ENCODE measurements around the gene RPL35A.
"Not testable (repeated sequence)": the region's sequence is repeated elsewhere in the genome, so short reads cannot be mapped to it uniquely, and the experiment has no call there.

The RPL35A gene

DNA sequence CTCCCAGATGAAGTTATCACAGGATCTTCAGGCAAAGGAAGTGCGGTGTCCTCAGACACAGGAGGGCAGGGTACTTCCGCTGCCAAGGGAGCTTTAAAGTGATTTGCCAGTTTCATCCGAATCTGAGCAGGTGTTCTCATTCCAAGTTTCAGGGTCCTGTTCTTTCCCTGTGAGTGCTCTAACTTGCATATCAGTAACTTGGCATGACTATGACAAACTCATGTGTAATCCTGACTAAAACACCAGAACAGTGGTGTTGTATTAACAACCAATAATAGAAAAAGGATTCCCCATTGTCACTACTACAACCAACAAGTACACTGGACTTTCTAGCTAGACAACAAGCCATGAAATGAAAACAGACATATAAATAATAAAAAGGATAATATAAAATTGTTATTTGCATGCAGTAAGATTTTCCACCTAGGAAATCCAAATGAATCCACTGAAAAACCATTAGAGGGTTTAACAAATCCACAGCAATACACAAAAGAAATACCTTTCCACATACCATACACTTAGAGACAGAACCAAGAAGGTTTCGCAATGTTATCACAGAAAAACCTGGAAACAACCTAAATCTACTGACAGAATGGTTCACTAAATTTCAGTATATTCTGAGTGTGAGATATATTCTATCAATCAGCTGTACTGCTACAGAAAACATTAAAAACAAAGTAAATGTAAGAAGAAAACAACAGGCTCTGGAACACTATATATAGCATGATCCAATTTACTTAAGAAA is 40.9 kb upstream of the RPL35A start:
- Histone ChIP-seq H3K9ac (ENCODE audit: insufficient read length, low read depth) (no peak overlapping the region), H3K27me3 (ENCODE audit: insufficient read depth, insufficient read length) (no peaks in the 10 kb centered on the region), H3K9me3 (ENCODE audit: insufficient read depth, low read length) (no peaks in the 10 kb centered on the region), H3K4me3 (ENCODE audit: insufficient read length, low read depth) (no peak overlapping the region), H3K4me1 (ENCODE audit: insufficient read depth, insufficient read length) (no peaks in the 10 kb centered on the region), H3K36me3 (ENCODE audit: insufficient read depth, insufficient read length, low read length) (peaks cover 10% of the 10 kb centered on the region)
- no peak for DNase-seq (ENCODE audit: low read depth, low spot score)
- TF ChIP-seq ZNF274 (IDR thresholded peaks at IDR 0.05; ENCODE audit: low read depth, low read length) (no peak), SUZ12 (IDR thresholded peaks at IDR 0.05; ENCODE audit: extremely low read depth, insufficient read depth, insufficient read length) (no peak), YY1 (IDR thresholded peaks at IDR 0.05; ENCODE audit: insufficient read depth, insufficient read length) (no peak)

DNA sequence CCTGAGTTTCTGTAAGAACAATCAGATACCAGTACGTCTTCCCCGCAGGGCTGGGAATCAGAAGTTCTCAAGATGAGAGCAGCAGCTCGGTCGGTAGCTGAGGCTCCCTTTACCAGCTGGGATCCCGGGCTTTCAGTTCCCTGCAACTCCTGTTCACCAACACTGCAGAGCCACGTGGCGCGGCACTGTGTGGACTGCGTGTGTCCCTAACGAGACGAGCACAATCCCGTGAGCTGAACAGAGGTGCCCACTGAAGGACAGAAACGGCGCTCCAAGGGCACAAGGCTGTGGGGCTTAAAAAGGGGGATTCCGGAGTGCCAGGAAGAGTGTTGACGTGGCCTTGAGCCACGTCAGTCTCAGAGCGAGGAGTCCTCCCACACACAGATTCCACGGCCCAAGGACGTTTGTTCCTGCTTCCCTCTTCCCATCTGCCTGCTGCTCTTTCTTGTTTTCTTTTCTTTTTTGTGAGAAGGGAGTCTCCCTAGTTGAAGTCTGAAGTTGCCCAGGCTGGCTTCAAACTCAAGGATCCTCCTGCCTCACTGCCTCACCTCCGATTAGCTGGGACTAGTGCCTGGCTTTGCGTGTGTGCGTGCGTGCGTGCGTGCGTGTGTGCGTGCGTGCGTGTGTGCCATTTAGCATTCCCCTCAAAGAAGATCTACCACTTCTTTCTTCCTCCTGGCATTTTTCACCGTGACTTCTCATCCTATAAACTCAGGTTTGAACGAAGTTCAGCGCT is 37.1 kb upstream of the RPL35A start:
- no peaks in the 10 kb centered on the region for H3K27me3 ChIP-seq (ENCODE audit: insufficient read depth, insufficient read length)
- H3K9ac ChIP-seq (ENCODE audit: insufficient read length, low read depth), result no peak overlapping the region
- peaks cover 10% of the 10 kb centered on the region for H3K36me3 ChIP-seq (ENCODE audit: insufficient read depth, insufficient read length, low read length)
- H3K9me3 ChIP-seq (ENCODE audit: insufficient read depth, low read length), result no peaks in the 10 kb centered on the region
- H3K4me3 ChIP-seq (ENCODE audit: insufficient read length, low read depth), result no peak overlapping the region
- no peak for TF ChIP-seq SUZ12 (IDR thresholded peaks at IDR 0.05; ENCODE audit: extremely low read depth, insufficient read depth, insufficient read length)
- no peak for TF ChIP-seq ZNF274 (IDR thresholded peaks at IDR 0.05; ENCODE audit: low read depth, low read length)
- TF ChIP-seq YY1 (IDR thresholded peaks at IDR 0.05; ENCODE audit: insufficient read depth, insufficient read length), result no peak
- H3K4me1 ChIP-seq (ENCODE audit: insufficient read depth, insufficient read length), result no peaks in the 10 kb centered on the region
- DNase-seq (ENCODE audit: low read depth, low spot score), result no peak

DNA sequence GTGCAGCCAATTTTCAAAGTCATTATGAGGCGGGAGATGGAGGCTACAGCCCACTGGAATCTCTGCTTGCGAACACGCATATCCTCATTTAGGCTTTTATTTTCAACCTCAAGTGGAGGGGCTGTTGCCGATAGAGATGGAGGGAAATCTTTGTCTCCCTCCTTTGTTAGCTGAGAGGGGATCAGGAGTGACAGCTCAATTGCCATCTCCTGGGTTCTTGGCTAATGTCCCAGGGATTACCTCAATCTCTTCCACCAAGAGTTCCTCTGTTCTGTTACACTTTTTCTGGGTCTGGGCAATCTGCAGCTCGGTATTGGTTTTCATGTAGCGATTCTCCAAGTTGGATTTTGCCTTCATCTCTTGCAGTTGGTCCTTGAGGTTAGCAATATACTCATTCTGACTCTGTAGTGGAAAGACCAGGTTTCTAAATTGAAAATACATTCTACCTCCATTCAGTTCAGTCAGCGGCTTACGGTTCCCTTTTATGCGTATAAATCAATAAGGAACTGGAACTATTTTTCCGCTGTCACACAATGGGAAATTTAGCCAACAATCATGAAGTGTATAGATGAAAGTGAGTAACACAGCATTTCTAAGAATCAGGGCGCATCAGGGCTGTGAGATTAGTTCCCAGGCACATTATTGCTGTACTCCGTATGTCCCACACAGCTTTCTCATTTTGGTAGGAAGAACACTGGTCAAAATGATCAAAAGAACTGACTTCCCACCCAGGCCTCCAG is 36.2 kb upstream of the RPL35A start:
- H3K4me3 ChIP-seq (ENCODE audit: insufficient read length, low read depth), result no peak overlapping the region
- no peaks in the 10 kb centered on the region for H3K4me1 ChIP-seq (ENCODE audit: insufficient read depth, insufficient read length)
- TF ChIP-seq SUZ12 (IDR thresholded peaks at IDR 0.05; ENCODE audit: extremely low read depth, insufficient read depth, insufficient read length), result no peak
- TF ChIP-seq ZNF274 (IDR thresholded peaks at IDR 0.05; ENCODE audit: low read depth, low read length), result no peak
- no peak for TF ChIP-seq YY1 (IDR thresholded peaks at IDR 0.05; ENCODE audit: insufficient read depth, insufficient read length)
- no peak overlapping the region for H3K9ac ChIP-seq (ENCODE audit: insufficient read length, low read depth)
- peaks cover 8% of the 10 kb centered on the region for H3K36me3 ChIP-seq (ENCODE audit: insufficient read depth, insufficient read length, low read length)
- DNase-seq (ENCODE audit: low read depth, low spot score), result no peak
- H3K9me3 ChIP-seq (ENCODE audit: insufficient read depth, low read length), result no peaks in the 10 kb centered on the region
- H3K27me3 ChIP-seq (ENCODE audit: insufficient read depth, insufficient read length), result no peaks in the 10 kb centered on the region

DNA sequence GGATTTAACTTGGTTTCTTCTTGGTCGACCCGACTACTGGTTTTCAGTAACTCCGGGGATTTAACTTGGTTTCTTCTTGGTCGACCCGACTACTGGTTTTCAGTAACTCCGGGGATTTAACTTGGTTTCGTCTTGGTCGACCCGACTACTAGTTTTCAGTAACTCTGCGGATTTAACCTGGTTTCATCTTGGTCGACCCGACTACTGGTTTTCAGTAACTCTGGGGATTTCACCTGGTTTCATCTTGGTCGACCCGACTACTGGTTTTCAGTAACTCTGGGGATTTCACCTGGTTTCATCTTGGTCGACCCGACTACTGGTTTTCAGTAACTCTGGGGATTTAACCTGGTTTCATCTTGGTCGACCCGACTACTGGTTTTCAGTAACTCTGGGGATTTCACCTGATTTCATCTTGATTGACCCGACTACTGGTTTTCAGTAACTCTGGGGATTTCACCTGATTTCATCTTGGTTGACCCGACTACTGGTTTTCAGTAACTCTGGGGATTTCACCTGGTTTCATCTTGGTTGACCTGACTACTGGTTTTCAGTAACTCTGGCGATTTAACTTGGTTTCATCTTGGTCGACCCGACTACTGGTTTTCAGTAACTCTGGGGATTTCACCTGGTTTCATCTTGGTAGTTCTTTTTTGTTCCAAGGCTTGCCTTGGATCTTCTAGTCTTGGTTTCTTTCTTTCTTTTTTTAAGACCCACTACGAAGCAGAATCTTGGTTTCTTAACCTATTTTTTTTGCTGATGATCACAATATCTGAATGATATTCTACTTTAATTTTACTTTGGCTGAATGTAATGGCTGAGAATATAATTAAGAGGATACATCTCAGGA is 28.3 kb upstream of the RPL35A start:
- H3K4me3 ChIP-seq (ENCODE audit: insufficient read length, low read depth); H3K27me3 ChIP-seq (ENCODE audit: insufficient read depth, insufficient read length); DNase-seq (ENCODE audit: low read depth, low spot score); H3K36me3 ChIP-seq (ENCODE audit: insufficient read depth, insufficient read length, low read length); H3K4me1 ChIP-seq (ENCODE audit: insufficient read depth, insufficient read length); H3K9me3 ChIP-seq (ENCODE audit: insufficient read depth, low read length); H3K9ac ChIP-seq (ENCODE audit: insufficient read length, low read depth): not testable (repeated sequence)

DNA sequence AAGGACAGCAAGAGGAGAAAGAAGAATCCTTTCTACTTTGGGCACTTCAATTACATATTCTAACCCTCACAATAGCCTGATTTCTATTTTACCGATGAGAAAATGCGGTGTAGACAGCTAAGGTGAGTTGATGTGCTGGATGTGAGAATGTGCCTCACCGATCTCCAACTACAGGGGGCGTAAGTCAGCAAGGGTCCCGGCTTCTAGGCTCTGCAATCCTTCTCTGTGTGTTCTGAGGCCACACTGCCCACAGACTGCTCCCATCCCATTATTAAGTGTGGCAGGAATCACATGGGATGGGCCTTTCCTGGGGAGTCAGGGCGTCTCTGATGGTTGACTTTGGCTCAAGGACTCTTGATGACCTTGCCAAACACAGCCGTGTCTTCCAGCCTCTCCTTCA is 23.6 kb upstream of the RPL35A start:
- Histone ChIP-seq H3K9me3 (ENCODE audit: insufficient read depth, low read length) (no peaks in the 10 kb centered on the region), H3K4me1 (ENCODE audit: insufficient read depth, insufficient read length) (no peaks in the 10 kb centered on the region), H3K27me3 (ENCODE audit: insufficient read depth, insufficient read length) (no peaks in the 10 kb centered on the region), H3K4me3 (ENCODE audit: insufficient read length, low read depth) (no peak overlapping the region), H3K9ac (ENCODE audit: insufficient read length, low read depth) (no peak overlapping the region), H3K36me3 (ENCODE audit: insufficient read depth, insufficient read length, low read length) (peaks cover 3% of the 10 kb centered on the region)
- no peak for DNase-seq (ENCODE audit: low read depth, low spot score)
- TF ChIP-seq SUZ12 (IDR thresholded peaks at IDR 0.05; ENCODE audit: extremely low read depth, insufficient read depth, insufficient read length) (no peak), YY1 (IDR thresholded peaks at IDR 0.05; ENCODE audit: insufficient read depth, insufficient read length) (no peak), ZNF274 (IDR thresholded peaks at IDR 0.05; ENCODE audit: low read depth, low read length) (no peak)

DNA sequence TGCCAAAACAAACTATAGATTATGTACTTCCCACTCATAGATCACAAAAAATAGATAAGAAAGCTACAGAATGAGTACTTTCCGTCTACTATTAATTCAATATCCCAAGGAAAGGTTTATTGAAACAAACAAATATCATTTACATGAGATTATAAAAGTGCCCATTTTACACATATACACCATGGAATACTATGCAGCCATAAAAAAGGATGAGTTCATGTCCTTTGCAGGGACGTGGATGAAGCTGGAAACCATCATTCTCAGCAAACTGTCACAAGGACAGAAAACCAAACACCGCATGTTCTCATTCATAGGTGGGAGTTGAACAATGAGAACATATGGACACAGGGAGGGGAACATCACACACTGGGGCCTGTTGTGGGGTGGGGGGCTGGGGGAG is 22.4 kb upstream of the RPL35A start:
- not testable (repeated sequence) for H3K4me1 ChIP-seq (ENCODE audit: insufficient read depth, insufficient read length); H3K9ac ChIP-seq (ENCODE audit: insufficient read length, low read depth); DNase-seq (ENCODE audit: low read depth, low spot score); H3K27me3 ChIP-seq (ENCODE audit: insufficient read depth, insufficient read length); H3K9me3 ChIP-seq (ENCODE audit: insufficient read depth, low read length); H3K36me3 ChIP-seq (ENCODE audit: insufficient read depth, insufficient read length, low read length); H3K4me3 ChIP-seq (ENCODE audit: insufficient read length, low read depth)
